K562 (cell line): ENCODE measurements around the gene LMAN1L. TPM values are rescaled to one million over a fixed set of nuclear protein-coding genes. Genes with fewer than 3 reads are reported as not detected.

Experiments used
- ATAC-seq: fragments of 200-7000 bp; cut with Tn5 transposase; 3 replicates; pipeline ENCODE4 v1.9.1; 2020; ENCODE audit warnings: moderate library complexity
- BruUV-seq: library from RNA; stranded (reverse); fragments of 400-500 nt; replicated peaks from 2 replicates; lab custom pipeline; 2021; lab: Mats Ljungman, UMichigan
- CTCF ChIA-PET: fragments of 300-600 bp; formaldehyde crosslinking; extraction: SDS; loops from one replicate; lab custom pipeline; 2021; ENCODE audit warnings: low intra/inter-chr PET ratio; lab: Yijun Ruan, JAX
- POLR2A ChIA-PET: fragments of 300-600, 350-650 bp; sonication (Branson Sonifier 250); formaldehyde crosslinking; extraction: SDS; loops from one replicate; lab custom pipeline; 2021; ENCODE audit warnings: antibody characterized with exemption, inconsistent platforms; lab: Yijun Ruan, JAX
- DNase-seq, 4 experiments: peaks; one replicate each; pipeline versions ENCODE4 v3.0.0 to v3.0.0-alpha.2; 2011 to 2018; ENCODE audit warnings: low spot score in 3 of 4, mixed read lengths in 3 of 4; ENCODE audit errors: extremely low read depth in 1 of 4
- FAIRE-seq: peaks from 2 replicates; lab custom pipeline; 2011; peaks lifted over from hg19 to GRCh38; lab: Jason Lieb, UNC
- H2AFZ ChIP-seq: 2 replicates; pipeline ENCODE4 v1.6.0; 2011; ENCODE audit warnings: low read depth, low read length, control low read depth, inconsistent platforms
- H3K27ac ChIP-seq: fragments of 200-600 bp; 3 replicates; pipeline ENCODE4 v1.8.0; 2011; ENCODE audit warnings: low read depth, mild to moderate bottlenecking, control low read depth, inconsistent platforms, low read length, moderate library complexity, mixed read lengths; ENCODE audit errors: extremely low read depth
- H3K27me3 ChIP-seq, 2 experiments: fragments of 300-600 bp in 1 of 2; 2 replicates in 1 of 2; 3 replicates in 1 of 2; pipeline versions ENCODE4 v1.6.0 to v1.8.0; 2011; ENCODE audit warnings: inconsistent platforms in 2 of 2, low read length in 2 of 2, mild to moderate bottlenecking in 1 of 2, mixed read lengths in 1 of 2, moderate library complexity in 1 of 2; ENCODE audit not compliant: control insufficient read depth in 2 of 2, insufficient read depth in 2 of 2
- H3K36me3 ChIP-seq: fragments of 300-600 bp; 3 replicates; pipeline ENCODE4 v1.8.0; 2011; ENCODE audit warnings: mild to moderate bottlenecking, low read length, inconsistent platforms; ENCODE audit not compliant: control insufficient read depth, insufficient read depth
- H3K4me1 ChIP-seq, 2 experiments: fragments of 200-600 bp in 1 of 2; replicated peaks in 1 of 2; 2 replicates in 1 of 2; 3 replicates in 1 of 2; pipeline versions ENCODE4 v1.5.1 to v1.8.0; 2011; ENCODE audit warnings: inconsistent platforms in 2 of 2, low read length in 2 of 2, mild to moderate bottlenecking in 1 of 2, mixed read lengths in 1 of 2, moderate library complexity in 1 of 2; ENCODE audit not compliant: control insufficient read depth in 2 of 2, insufficient read depth in 2 of 2
- H3K4me2 ChIP-seq: 2 replicates; pipeline ENCODE4 v1.6.1; 2011; ENCODE audit warnings: low read length, control low read depth, inconsistent platforms, mixed read lengths; ENCODE audit not compliant: insufficient read depth
- H3K4me3 ChIP-seq: fragments of 200-600 bp; sonication (generic), shearing (Covaris generic); 2 replicates; pipeline ENCODE4 v1.5.1; 2016; ENCODE audit warnings: control low read depth, inconsistent platforms
- H3K79me2 ChIP-seq: fragments of 200-600 bp; 3 replicates; pipeline ENCODE4 v1.8.0; 2011; ENCODE audit warnings: low read length, inconsistent platforms; ENCODE audit not compliant: control insufficient read depth, insufficient read depth
- H3K9ac ChIP-seq, 2 experiments: 2 replicates each; pipeline versions ENCODE4 v1.6.0 to v1.6.1; 2011; ENCODE audit warnings: low read depth in 2 of 2, low read length in 2 of 2, control low read depth in 1 of 2, inconsistent platforms in 1 of 2, mild to moderate bottlenecking in 1 of 2, mixed read lengths in 1 of 2; ENCODE audit not compliant: insufficient read depth in 1 of 2
- H3K9me1 ChIP-seq: one replicate; pipeline ENCODE4 v1.6.0; 2011; ENCODE audit warnings: inconsistent platforms, mild to moderate bottlenecking, low read length, moderate library complexity; ENCODE audit not compliant: control insufficient read depth, insufficient read depth
- H3K9me3 ChIP-seq: replicated peaks from 2 replicates; pipeline ENCODE4 v1.5.1; 2011; ENCODE audit warnings: low read depth, low read length, inconsistent platforms; ENCODE audit not compliant: control insufficient read depth, insufficient read depth
- H4K20me1 ChIP-seq: replicated peaks from 2 replicates; pipeline ENCODE4 v1.6.1; 2011; ENCODE audit warnings: low read length, inconsistent platforms, mixed read lengths; ENCODE audit not compliant: control insufficient read depth, insufficient read depth
- CBFA2T2 ChIP-seq: fragments of 450-650 bp; conservative IDR thresholded peaks from 2 replicates; pipeline ENCODE4 v1.6.1; 2017; ENCODE audit warnings: mild to moderate bottlenecking
- CBFA2T3 ChIP-seq: fragments of 450-650 bp; IDR thresholded peaks from 2 replicates; pipeline ENCODE4 v1.6.1; 2017
- CBX1 ChIP-seq: sonication (generic); IDR thresholded peaks from 2 replicates; pipeline ENCODE4 v1.6.1; 2016; ENCODE audit warnings: antibody characterized with exemption, low read depth, mild to moderate bottlenecking
- CBX3 ChIP-seq, 2 experiments: IDR thresholded peaks; 1 replicate in 1 of 2; 2 replicates in 1 of 2; pipeline ENCODE4 v1.6.1; 2012; ENCODE audit warnings: inconsistent platforms in 2 of 2, low read length in 2 of 2, borderline replicate concordance in 1 of 2, control low read depth in 1 of 2
- CBX5 ChIP-seq: IDR thresholded peaks from 2 replicates; pipeline ENCODE4 v1.6.1; 2014; ENCODE audit warnings: low read depth, borderline replicate concordance
- MEF2D ChIP-seq: conservative IDR thresholded peaks from 2 replicates; pipeline ENCODE4 v1.6.1; 2016; ENCODE audit warnings: low read depth, missing genetic modification characterization, missing compliant biosample characterization
- RBM15 ChIP-seq: fragments of 200-400 bp; formaldehyde crosslinking; IDR thresholded peaks from 2 replicates; pipeline ENCODE4 v1.6.1; 2018; ENCODE audit warnings: mild to moderate bottlenecking, low read length, moderate library complexity; ENCODE audit not compliant: insufficient read depth
- SPI1 ChIP-seq: IDR thresholded peaks from 2 replicates; pipeline ENCODE4 v1.6.1; 2011; ENCODE audit warnings: low read depth, low read length, control low read depth, borderline replicate concordance
- TAL1 ChIP-seq: fragments of 450-650 bp; IDR thresholded peaks from 2 replicates; pipeline ENCODE4 v1.6.1; 2016; ENCODE audit warnings: mild to moderate bottlenecking
- TCF3 ChIP-seq: sonication (generic); formaldehyde crosslinking; IDR thresholded peaks from 2 replicates; pipeline ENCODE4 v1.4.0; 2020; ENCODE audit warnings: mild to moderate bottlenecking, missing genetic modification reagents
- TRIM24 ChIP-seq, 2 experiments: fragments of 450-650 bp; IDR thresholded peaks; 2 replicates each; pipeline ENCODE4 v1.6.1; 2016
- TRIM28 ChIP-seq: fragments of 450-650 bp; IDR thresholded peaks from 2 replicates; pipeline ENCODE4 v1.6.1; 2017
- XRCC3 ChIP-seq: fragments of 450-650 bp; IDR thresholded peaks from 2 replicates; pipeline ENCODE4 v1.6.1; 2017; ENCODE audit warnings: mild to moderate bottlenecking, moderate library complexity
- ZC3H11A ChIP-seq: IDR thresholded peaks from 2 replicates; pipeline ENCODE4 v1.6.1; 2012; ENCODE audit warnings: low read depth, low read length, improper control_type of control experiment
- ZFP36 ChIP-seq: fragments of 150-350 bp; IDR thresholded peaks from 2 replicates; pipeline ENCODE4 v1.6.1; 2018; ENCODE audit warnings: low read length, low read depth; ENCODE audit not compliant: partially characterized antibody
- WGBS: fragments of 100-300 bp; shearing (Covaris generic); methylation state at CpG from one replicate; pipeline ENCODE4 v1.1.6; 2016; ENCODE audit warnings: low coverage, mixed read lengths; ENCODE audit not compliant: insufficient coverage; ENCODE audit errors: missing lambda C conversion rate; 5-methylcytosine and 5-hydroxymethylcytosine counted together
- in situ Hi-C: fragments of 300-500 bp; cut with MboI; formaldehyde crosslinking; loops from 4 replicates; pipeline ENCODE4 v1.15.0; 2018; ENCODE audit warnings: inconsistent platforms, mixed read lengths
- intact Hi-C: fragments of 100-400 bp; cut with micrococcal nuclease; formaldehyde crosslinking; loops from 2 replicates; pipeline ENCODE4 v1.14.2; 2022
- polyA plus RNA-seq, 8 experiments: library from polyadenylated mRNA; depleted of rRNA in 4 of 8; stranded (reverse) in 5 of 8; unstranded in 3 of 8; fragments of >200 nt; fragmentation: Nextera tagmentation in 2 of 8; fragmentation: Illumina TruSeq in 1 of 8; extraction: Ambion mirVana in 2 of 8; extraction: Trizol in 1 of 8; gene quantifications; 2 replicates each; pipeline versions ENCODE4 v1.2.1 to v1.2.3, GENCODE V29; 2011 to 2014; ENCODE audit warnings: inconsistent platforms in 1 of 8, missing spikeins in 1 of 8
- total RNA-seq, 7 experiments: library from RNA; depleted of rRNA in 6 of 7; stranded (reverse); fragments of >200 nt in 6 of 7; fragmentation: Illumina TruSeq in 2 of 7; extraction: Trizol in 2 of 7; gene quantifications; 2 replicates each; pipeline versions ENCODE4 v1.2.1 to v1.2.3, GENCODE V29; 2011 to 2021; ENCODE audit warnings: low replicate concordance in 1 of 7
- TF ChIP-seq, protein P1 (sequence below): sonication (generic); formaldehyde crosslinking; IDR thresholded peaks from 2 replicates; pipeline ENCODE4 v1.8.1; 2022; ENCODE audit warnings: missing genetic modification reagents
- TF ChIP-seq, protein P2 (sequence below): fragments of 450-650 bp; IDR thresholded peaks from 2 replicates; pipeline ENCODE4 v1.7.1; 2018; ENCODE audit warnings: mild to moderate bottlenecking, low read depth; ENCODE audit not compliant: partially characterized antibody
- TF ChIP-seq, protein P3 (sequence below): sonication (generic); formaldehyde crosslinking; IDR thresholded peaks from 2 replicates; pipeline ENCODE4 v1.8.1; 2022; ENCODE audit warnings: missing genetic modification reagents

Gene LMAN1L
- total and polyA plus RNA-seq, 9 of the 15 experiments (the other 6 are each of a cell fraction or from before 2014, with no cell fraction given), result not detected

DNA sequence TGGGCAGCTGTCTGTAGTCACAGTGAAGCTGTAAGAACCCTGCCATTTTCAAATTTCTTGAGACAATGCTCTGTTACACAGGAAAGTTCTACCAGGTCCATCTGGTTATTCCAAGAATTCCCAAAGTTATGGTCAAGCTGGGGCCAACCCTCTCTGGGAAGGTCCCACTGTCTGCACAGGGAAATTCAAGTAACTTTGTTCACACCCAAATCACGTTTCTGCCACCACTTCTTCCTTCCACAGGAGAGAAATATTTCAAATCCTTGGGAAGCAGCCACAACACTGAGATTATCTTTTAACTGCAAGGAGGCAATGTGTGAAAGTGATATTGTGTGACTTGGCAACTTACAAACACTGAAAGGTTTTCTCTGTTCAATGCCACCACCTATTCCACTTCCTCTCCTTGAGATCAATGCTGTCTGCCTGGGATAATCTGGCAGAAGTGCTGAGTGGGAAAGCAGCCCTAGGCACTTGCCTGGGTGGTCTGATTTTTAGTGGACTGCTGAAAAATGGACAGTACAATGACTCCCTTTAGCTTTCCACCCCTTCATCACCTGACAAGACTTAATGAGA is 54.9 kb downstream of the LMAN1L start:
- FAIRE-seq, result no peak
- peaks cover 45% of the 10 kb centered on the region for H3K36me3 ChIP-seq
- H2AFZ ChIP-seq, result no peak overlapping the region
- H3K9ac ChIP-seq, result no peak overlapping the region
- intact Hi-C loops (no loop called here), in situ Hi-C loops (no loop called here)
- peaks cover 7% of the 10 kb centered on the region for H3K9me1 ChIP-seq
- peaks cover 8% of the 10 kb centered on the region; the same call in 1 of the 2 replicates for H4K20me1 ChIP-seq
- WGBS, result 25% methylated on average over 1 of the region's 1 CpG
- CTCF ChIA-PET, result no interaction called here
- no peak for ATAC-seq
- H3K27ac ChIP-seq, result no peak overlapping the region
- peaks cover 12 to 22% of the 10 kb centered on the region in 2 experiments; a peak in 3 of 5 replicates for H3K4me1 ChIP-seq
- POLR2A ChIA-PET, result interaction anchor here (0.7 to 1.2 kb wide), 2 partner anchors 9 to 169 kb away, joined by 3 to 5 read pairs; no protein-coding TSS in a partner anchor
- BruUV-seq, result no TSS peak
- peaks cover 70% of the 10 kb centered on the region for H3K79me2 ChIP-seq
- H3K9me3 ChIP-seq, result no peaks in the 10 kb centered on the region; the same call in 1 of the 2 replicates
- DNase-seq, result no peak
- H3K4me3 ChIP-seq, result no peak overlapping the region
- no peaks in the 10 kb centered on the region for H3K27me3 ChIP-seq
- peak; percentile 57 for TF ChIP-seq TCF3 (CRISPR knock-in tag)
- peak in 1 of 2 experiments; percentile 95; a peak in 1 of 3 replicates for TF ChIP-seq CBX3 (IDR thresholded peaks at IDR 0.05; ENCODE audit: borderline replicate concordance in 1 of 2, low read length in 2 of 2)
- TF ChIP-seq, protein P1, sequence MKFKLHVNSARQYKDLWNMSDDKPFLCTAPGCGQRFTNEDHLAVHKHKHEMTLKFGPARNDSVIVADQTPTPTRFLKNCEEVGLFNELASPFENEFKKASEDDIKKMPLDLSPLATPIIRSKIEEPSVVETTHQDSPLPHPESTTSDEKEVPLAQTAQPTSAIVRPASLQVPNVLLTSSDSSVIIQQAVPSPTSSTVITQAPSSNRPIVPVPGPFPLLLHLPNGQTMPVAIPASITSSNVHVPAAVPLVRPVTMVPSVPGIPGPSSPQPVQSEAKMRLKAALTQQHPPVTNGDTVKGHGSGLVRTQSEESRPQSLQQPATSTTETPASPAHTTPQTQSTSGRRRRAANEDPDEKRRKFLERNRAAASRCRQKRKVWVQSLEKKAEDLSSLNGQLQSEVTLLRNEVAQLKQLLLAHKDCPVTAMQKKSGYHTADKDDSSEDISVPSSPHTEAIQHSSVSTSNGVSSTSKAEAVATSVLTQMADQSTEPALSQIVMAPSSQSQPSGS (CRISPR knock-in tag), result no peak
- peak; percentile 32; the same call in 1 of the 2 replicates for TF ChIP-seq CBFA2T2
- peak; percentile 82 for TF ChIP-seq TRIM28
- TF ChIP-seq SPI1, result peak; percentile 70; the same call in 1 of the 2 replicates
- TF ChIP-seq, protein P2, sequence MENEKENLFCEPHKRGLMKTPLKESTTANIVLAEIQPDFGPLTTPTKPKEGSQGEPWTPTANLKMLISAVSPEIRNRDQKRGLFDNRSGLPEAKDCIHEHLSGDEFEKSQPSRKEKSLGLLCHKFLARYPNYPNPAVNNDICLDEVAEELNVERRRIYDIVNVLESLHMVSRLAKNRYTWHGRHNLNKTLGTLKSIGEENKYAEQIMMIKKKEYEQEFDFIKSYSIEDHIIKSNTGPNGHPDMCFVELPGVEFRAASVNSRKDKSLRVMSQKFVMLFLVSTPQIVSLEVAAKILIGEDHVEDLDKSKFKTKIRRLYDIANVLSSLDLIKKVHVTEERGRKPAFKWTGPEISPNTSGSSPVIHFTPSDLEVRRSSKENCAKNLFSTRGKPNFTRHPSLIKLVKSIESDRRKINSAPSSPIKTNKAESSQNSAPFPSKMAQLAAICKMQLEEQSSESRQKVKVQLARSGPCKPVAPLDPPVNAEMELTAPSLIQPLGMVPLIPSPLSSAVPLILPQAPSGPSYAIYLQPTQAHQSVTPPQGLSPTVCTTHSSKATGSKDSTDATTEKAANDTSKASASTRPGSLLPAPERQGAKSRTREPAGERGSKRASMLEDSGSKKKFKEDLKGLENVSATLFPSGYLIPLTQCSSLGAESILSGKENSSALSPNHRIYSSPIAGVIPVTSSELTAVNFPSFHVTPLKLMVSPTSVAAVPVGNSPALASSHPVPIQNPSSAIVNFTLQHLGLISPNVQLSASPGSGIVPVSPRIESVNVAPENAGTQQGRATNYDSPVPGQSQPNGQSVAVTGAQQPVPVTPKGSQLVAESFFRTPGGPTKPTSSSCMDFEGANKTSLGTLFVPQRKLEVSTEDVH, result no peak
- no peak for TF ChIP-seq XRCC3
- no peak for TF ChIP-seq MEF2D
- no peak for TF ChIP-seq ZC3H11A
- peak; percentile 38; the same call in 1 of the 2 replicates for TF ChIP-seq TAL1
- TF ChIP-seq RBM15, result no peak
- TF ChIP-seq CBFA2T3, result peak; percentile 65
- peak; percentile 48; the same call in 1 of the 2 replicates for TF ChIP-seq CBX1
- TF ChIP-seq CBX5, result peak; percentile 87
- TF ChIP-seq ZFP36, result peak; percentile 44
- TF ChIP-seq, protein P3, sequence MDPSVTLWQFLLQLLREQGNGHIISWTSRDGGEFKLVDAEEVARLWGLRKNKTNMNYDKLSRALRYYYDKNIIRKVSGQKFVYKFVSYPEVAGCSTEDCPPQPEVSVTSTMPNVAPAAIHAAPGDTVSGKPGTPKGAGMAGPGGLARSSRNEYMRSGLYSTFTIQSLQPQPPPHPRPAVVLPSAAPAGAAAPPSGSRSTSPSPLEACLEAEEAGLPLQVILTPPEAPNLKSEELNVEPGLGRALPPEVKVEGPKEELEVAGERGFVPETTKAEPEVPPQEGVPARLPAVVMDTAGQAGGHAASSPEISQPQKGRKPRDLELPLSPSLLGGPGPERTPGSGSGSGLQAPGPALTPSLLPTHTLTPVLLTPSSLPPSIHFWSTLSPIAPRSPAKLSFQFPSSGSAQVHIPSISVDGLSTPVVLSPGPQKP (CRISPR knock-in tag), result no peak
- peak in 1 of 2 experiments; percentile 51; a peak in 1 of 4 replicates for TF ChIP-seq TRIM24 (IDR thresholded peaks at IDR 0.05)
- TF ChIP-seq, all 486 proteins: peak for 11
- no peak overlapping the region for H3K4me2 ChIP-seq
